T-cell (primary cell): ENCODE data around the gene UBE2D2. TPM values are rescaled to one million over a fixed set of nuclear protein-coding genes. Genes with fewer than 3 reads are reported as not detected.

Experiments used
- ATAC-seq, 4 experiments: fragments of 200-7000 bp in 3 of 4; fragments of 150-1000 bp in 1 of 4; cut with Tn5 transposase; replicated peaks in 1 of 4; 1 replicate in 3 of 4; 2 replicates in 1 of 4; pipeline ENCODE4 v1.10.0; 2021; ENCODE audit warnings: moderate library complexity in 3 of 4, mild to moderate bottlenecking in 2 of 4, moderate number of reproducible peaks in 1 of 4
- CTCF ChIA-PET, 2 donors: fragments of 300-600 bp; sonication (Branson Sonifier 250); formaldehyde crosslinking; loops; one replicate each; lab custom pipeline; 2022; ENCODE audit warnings: antibody characterized with exemption in 2 of 2; lab: Charles Lee
- POLR2A ChIA-PET, 2 donors: fragments of 300-600 bp; sonication (Branson Sonifier 250); formaldehyde crosslinking; loops; one replicate each; lab custom pipeline; 2022; ENCODE audit warnings: antibody characterized with exemption in 2 of 2; lab: Charles Lee
- DNase-seq, 35 experiments: peaks; one replicate each; pipeline versions ENCODE4 v3.0.0 to v3.0.0-alpha.2; 2013 to 2023
- H3K27ac ChIP-seq: one replicate; pipeline ENCODE4 v1.5.1; 2013; ENCODE audit warnings: low read length
- H3K27me3 ChIP-seq, 2 experiments: replicated peaks in 1 of 2; 1 replicate in 1 of 2; 2 replicates in 1 of 2; pipeline versions ENCODE4 v1.6.1 to v1.7.0; 2013; ENCODE audit warnings: low read length in 1 of 2, mixed read lengths in 1 of 2; ENCODE audit not compliant: control insufficient read depth in 2 of 2, insufficient read depth in 2 of 2; ENCODE audit errors: extremely low read depth in 1 of 2
- H3K36me3 ChIP-seq, 2 donors: 1 replicate in 1 of 2; 2 replicates in 1 of 2; pipeline versions ENCODE4 v1.6.1 to v1.7.0; 2013; ENCODE audit warnings: low read length in 1 of 2; ENCODE audit not compliant: control insufficient read depth in 2 of 2, insufficient read depth in 1 of 2; ENCODE audit errors: extremely low read depth in 1 of 2
- H3K4me1 ChIP-seq, 2 experiments: 1 replicate in 1 of 2; 2 replicates in 1 of 2; pipeline versions ENCODE4 v1.6.1 to v1.7.0; 2013; ENCODE audit warnings: low read length in 2 of 2, mixed read lengths in 1 of 2; ENCODE audit not compliant: insufficient read depth in 2 of 2, control insufficient read depth in 1 of 2; ENCODE audit errors: extremely low read depth in 1 of 2
- H3K4me3 ChIP-seq, 2 donors: 1 replicate in 1 of 2; 2 replicates in 1 of 2; pipeline versions ENCODE4 v1.5.1 to v1.7.0; 2013; ENCODE audit warnings: mild to moderate bottlenecking in 2 of 2, low read length in 1 of 2, moderate library complexity in 1 of 2; ENCODE audit not compliant: control insufficient read depth in 1 of 2; ENCODE audit errors: extremely low read depth in 1 of 2
- H3K9me3 ChIP-seq: 2 replicates; pipeline ENCODE4 v1.7.0; 2013
- H3K27ac Mint-ChIP-seq, 2 donors: one replicate each; pipeline ENCODE4 v1.8.0; 2020 to 2021; ENCODE audit warnings: mild to moderate bottlenecking in 2 of 2, mixed read lengths in 2 of 2
- H3K27me3 Mint-ChIP-seq, 2 donors: one replicate each; pipeline ENCODE4 v1.8.0; 2021 to 2022; ENCODE audit warnings: mixed read lengths in 2 of 2
- H3K36me3 Mint-ChIP-seq: one replicate; pipeline ENCODE4 v1.8.0; 2021; ENCODE audit warnings: mixed read lengths
- H3K4me1 Mint-ChIP-seq, 3 donors: one replicate each; pipeline ENCODE4 v1.8.0; 2020 to 2022; ENCODE audit warnings: mixed read lengths in 3 of 3, mild to moderate bottlenecking in 1 of 3
- H3K4me3 Mint-ChIP-seq, 3 donors: one replicate each; pipeline ENCODE4 v1.8.0; 2020 to 2022; ENCODE audit warnings: mild to moderate bottlenecking in 3 of 3, mixed read lengths in 3 of 3, moderate library complexity in 3 of 3
- H3K9me3 Mint-ChIP-seq, 3 donors: one replicate each; pipeline ENCODE4 v1.8.0; 2020 to 2022; ENCODE audit warnings: mixed read lengths in 3 of 3
- WGBS: methylation state at CpG from one replicate; pipeline ENCODE4 v1.1.5; 2013; ENCODE audit warnings: missing lambda C conversion rate; ENCODE audit not compliant: insufficient coverage; 5-methylcytosine and 5-hydroxymethylcytosine counted together
- total RNA-seq, 35 experiments: library from RNA in 6 of 35; stranded (reverse) in 6 of 35; fragments of 120-200 nt in 1 of 35; gene quantifications; one replicate each; pipeline versions ENCODE4 v1.2.1 to v1.2.4 and lab custom pipeline; 2013 to 2026

Gene UBE2D2
- total RNA-seq, 5 donors from 2014 or later (not counting 1 experiment from before 2014, with no cell fraction given) = 138 to 176 (median 152) TPM

- POLR2A ChIA-PET = no interaction called here
- H3K4me3 ChIP-seq = no peak overlapping the region
These were observed 98.6 kb downstream of the UBE2D2 start for GRCh38 chr5:139659695-139660101.

GRCh38 chr5:139660105-139660922 is 99.2 kb downstream of the UBE2D2 start:
- H3K36me3 ChIP-seq = no peaks in the 10 kb centered on the region
- POLR2A ChIA-PET = no interaction called here
- Mint-ChIP-seq H3K9me3 (no peaks in the 10 kb centered on the region), H3K4me1 (peaks cover 12 to 29% (median 14%) of the 10 kb centered on the region in 3 donors), H3K27ac (no peak overlapping the region), H3K27me3 (peaks cover 3 to 6% of the 10 kb centered on the region in 2 donors), H3K4me3 (no peak overlapping the region), H3K36me3 (no peaks in the 10 kb centered on the region)
- H3K9me3 ChIP-seq = no peaks in the 10 kb centered on the region
- peaks cover 6 to 33% of the 10 kb centered on the region in 2 experiments for H3K4me1 ChIP-seq
- WGBS = 40% methylated on average over 1 of the region's 14 CpGs
- CTCF ChIA-PET = interaction anchor here in 1 of 2 donors (0.5 kb wide), 1 partner anchor 107 kb away, joined by 8 read pairs; no protein-coding TSS in a partner anchor
- H3K4me3 ChIP-seq = no peak overlapping the region
- no peak for ATAC-seq
- H3K27me3 ChIP-seq = peaks cover 0 to 13% of the 10 kb centered on the region in 2 experiments
- no peak overlapping the region for H3K27ac ChIP-seq
- DNase-seq = no peak

More at GRCh38 chr5:139659695-139660101, 98.6 kb downstream of the UBE2D2 start:
- Mint-ChIP-seq H3K4me3 (no peak overlapping the region), H3K36me3 (no peaks in the 10 kb centered on the region), H3K27ac (no peak overlapping the region), H3K4me1 (peaks cover 12 to 29% (median 14%) of the 10 kb centered on the region in 3 donors), H3K27me3 (peaks cover 3 to 6% of the 10 kb centered on the region in 2 donors), H3K9me3 (no peaks in the 10 kb centered on the region)
- CTCF ChIA-PET = no interaction called here
- WGBS = 79% methylated on average over 9 of the region's 13 CpGs
- Histone ChIP-seq H3K27me3 (peaks cover 0 to 15% of the 10 kb centered on the region in 2 experiments), H3K36me3 (no peaks in the 10 kb centered on the region), H3K9me3 (no peaks in the 10 kb centered on the region), H3K27ac (no peak overlapping the region), H3K4me1 (peaks cover 6 to 33% of the 10 kb centered on the region in 2 experiments)
- DNase-seq = no peak
- no peak for ATAC-seq

DNA sequence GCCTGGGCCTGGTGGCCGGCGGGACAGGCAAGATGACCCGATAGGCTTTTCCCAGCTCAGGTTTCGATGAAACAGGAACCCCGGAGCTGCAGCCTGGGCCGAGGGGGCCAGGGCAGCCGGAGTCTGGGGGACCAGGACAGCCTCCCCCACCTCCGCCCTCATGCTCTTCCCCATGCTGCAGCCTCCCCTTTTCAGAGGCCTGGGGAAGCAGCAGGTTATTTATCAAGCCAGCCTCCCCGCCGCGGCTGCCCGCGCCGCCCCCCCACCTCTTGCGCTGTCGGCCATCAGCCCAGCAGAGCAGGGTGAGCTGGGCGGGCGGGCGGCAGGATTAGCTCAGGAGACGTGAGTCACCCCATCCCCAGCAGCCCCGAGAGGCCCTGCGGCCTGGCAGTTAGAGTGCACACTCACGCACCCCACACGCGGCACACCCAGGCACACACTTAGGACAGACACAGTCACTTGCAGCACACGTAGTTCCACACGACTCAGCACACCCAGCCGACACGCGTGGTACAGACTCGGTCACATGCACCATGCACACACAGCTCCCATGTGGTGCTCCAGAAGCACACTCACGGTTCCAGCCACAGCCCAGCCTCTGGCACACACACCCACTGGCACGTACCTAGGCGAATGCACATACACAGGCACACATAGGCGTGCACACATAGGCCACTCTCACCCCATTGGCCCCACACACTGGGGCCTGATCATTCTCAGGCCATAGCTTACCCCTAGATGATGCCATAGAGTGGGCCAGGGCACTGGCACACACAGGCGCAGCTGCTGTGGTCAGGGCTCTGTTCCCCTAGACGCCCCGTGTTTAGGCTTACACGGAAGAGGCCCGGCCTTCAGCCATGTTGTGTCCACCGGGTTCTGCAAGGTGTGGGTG is 100.0 kb downstream of the UBE2D2 start:
- ChIA-PET CTCF (interaction anchor here (0.5 to 0.8 kb wide), 3 partner anchors 13 to 1151 kb away, joined by 3 to 8 read pairs (median 3); no protein-coding TSS in a partner anchor), POLR2A (interaction anchor here in 1 of 2 donors (0.5 to 0.6 kb wide), 2 partner anchors 30 to 599 kb away, joined by 4 read pairs; no protein-coding TSS in a partner anchor)
- Mint-ChIP-seq H3K27me3 (peaks cover 3 to 4% of the 10 kb centered on the region in 2 donors), H3K4me1 (peaks cover 12 to 29% (median 14%) of the 10 kb centered on the region in 3 donors), H3K27ac (peak overlapping the region in 1 of 2 donors; percentile 59), H3K36me3 (no peaks in the 10 kb centered on the region), H3K9me3 (no peaks in the 10 kb centered on the region), H3K4me3 (no peak overlapping the region)
- DNase-seq (peak in 4 of 35 experiments; percentile 9 to 62 (median 32)), ATAC-seq (peak; percentile 13 to 56 (median 34))
- 87% methylated on average over 31 of the region's 41 CpGs for WGBS
- H3K27ac ChIP-seq = no peak overlapping the region
- peaks cover 6 to 34% of the 10 kb centered on the region in 2 experiments for H3K4me1 ChIP-seq
- no peaks in the 10 kb centered on the region for H3K9me3 ChIP-seq
- peaks cover 0 to 11% of the 10 kb centered on the region in 2 experiments for H3K27me3 ChIP-seq
- no peaks in the 10 kb centered on the region for H3K36me3 ChIP-seq
- H3K4me3 ChIP-seq = no peak overlapping the region

DNA sequence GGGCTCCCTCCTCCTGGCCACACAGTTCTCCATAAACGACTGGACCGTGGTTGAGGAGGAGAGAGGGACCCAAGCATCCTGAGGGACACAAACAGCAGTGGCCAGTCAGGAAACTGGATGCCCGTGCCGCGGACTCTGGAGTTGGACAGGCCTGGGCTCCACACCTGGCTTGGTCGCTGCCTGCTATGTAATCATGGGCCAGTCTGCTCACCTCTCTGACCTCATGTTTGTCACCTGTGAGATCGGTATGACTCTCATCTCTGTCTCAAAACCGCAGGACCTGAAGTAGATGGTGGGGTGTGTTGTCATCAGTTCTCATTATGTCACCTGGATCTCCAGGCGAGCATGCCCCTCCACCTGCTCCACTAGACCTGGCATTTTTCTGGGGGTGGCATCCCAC is 101.5 kb downstream of the UBE2D2 start:
- ChIA-PET CTCF (interaction anchor here in 1 of 2 donors (0.8 kb wide), 1 partner anchor 12 kb away, joined by 3 read pairs; no protein-coding TSS in a partner anchor), POLR2A (interaction anchor here in 1 of 2 donors (0.5 to 0.6 kb wide), 2 partner anchors 189 to 232 kb away, joined by 3 to 8 read pairs; no protein-coding TSS in a partner anchor)
- Mint-ChIP-seq H3K9me3 (no peaks in the 10 kb centered on the region), H3K4me1 (peaks cover 15 to 37% (median 21%) of the 10 kb centered on the region in 3 donors), H3K36me3 (no peaks in the 10 kb centered on the region), H3K4me3 (no peak overlapping the region), H3K27ac (peak overlapping the region in 1 of 2 donors; percentile 31), H3K27me3 (peaks cover 0 to 3% of the 10 kb centered on the region in 2 donors)
- Histone ChIP-seq H3K4me1 (peaks cover 6 to 43% of the 10 kb centered on the region in 2 experiments), H3K27me3 (peaks cover 0 to 5% of the 10 kb centered on the region in 2 experiments), H3K9me3 (no peaks in the 10 kb centered on the region), H3K4me3 (no peak overlapping the region), H3K27ac (no peak overlapping the region), H3K36me3 (no peaks in the 10 kb centered on the region)
- DNase-seq (no peak), ATAC-seq (no peak)
- 98% methylated on average over 6 of the region's 9 CpGs for WGBS

DNA sequence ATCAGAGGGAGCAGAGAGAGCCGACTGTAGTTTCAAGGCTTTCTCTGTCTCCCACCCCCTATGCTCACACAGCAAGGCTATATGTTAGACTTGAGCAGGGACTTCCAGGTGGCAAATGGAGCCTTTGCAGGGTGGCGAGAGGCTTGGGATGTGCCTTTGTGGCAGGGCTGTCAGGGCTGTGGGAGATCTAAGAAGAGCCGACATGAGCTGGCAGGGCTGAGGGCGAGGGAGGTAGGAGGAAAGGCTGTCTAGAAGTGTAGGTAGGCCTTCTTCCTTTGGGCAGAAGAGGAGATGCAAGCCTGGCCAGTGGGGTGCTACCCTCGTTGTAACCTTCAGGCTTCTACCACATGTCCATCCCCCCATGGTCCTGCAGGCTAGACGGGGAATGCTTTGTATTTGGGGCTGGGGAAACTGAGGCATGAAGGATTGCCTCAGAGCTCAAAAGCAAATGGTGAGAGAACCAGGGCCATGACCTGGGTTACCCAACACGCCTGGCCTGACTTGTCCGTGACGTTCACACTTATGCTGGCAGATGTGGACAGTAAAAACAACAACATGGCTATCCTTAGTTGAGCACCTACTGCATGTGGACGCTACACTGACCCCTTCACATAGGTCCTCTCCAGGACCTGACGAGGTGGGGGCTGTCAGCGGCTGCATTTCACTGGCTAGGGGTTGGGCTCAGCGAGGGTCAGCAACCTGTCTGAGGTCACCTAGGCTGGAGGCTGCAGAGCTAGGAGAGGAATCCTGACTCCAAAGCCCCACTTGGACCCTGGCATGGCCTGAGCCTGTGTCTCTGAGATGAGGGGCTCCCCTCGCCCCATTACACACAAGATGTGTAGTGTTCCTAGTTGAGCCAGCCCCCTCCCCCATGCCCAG is 102.3 kb downstream of the UBE2D2 start:
- no peaks in the 10 kb centered on the region for H3K36me3 Mint-ChIP-seq
- ChIA-PET POLR2A (interaction anchor here in 1 of 2 donors (0.6 kb wide), 2 partner anchors 35 to 232 kb away, joined by 4 to 8 read pairs; no protein-coding TSS in a partner anchor), CTCF (no interaction called here)
- Histone ChIP-seq H3K4me1 (peaks cover 4 to 42% of the 10 kb centered on the region in 2 experiments), H3K9me3 (no peaks in the 10 kb centered on the region), H3K27ac (no peak overlapping the region), H3K36me3 (no peaks in the 10 kb centered on the region), H3K27me3 (peaks cover 0 to 4% of the 10 kb centered on the region in 2 experiments), H3K4me3 (no peak overlapping the region)
- H3K4me3 Mint-ChIP-seq = no peak overlapping the region
- no peak overlapping the region for H3K27ac Mint-ChIP-seq
- 95% methylated on average over 5 of the region's 14 CpGs for WGBS
- H3K9me3 Mint-ChIP-seq = no peaks in the 10 kb centered on the region
- DNase-seq (no peak), ATAC-seq (no peak)
- H3K4me1 Mint-ChIP-seq = peaks cover 15 to 37% (median 20%) of the 10 kb centered on the region in 3 donors
- H3K27me3 Mint-ChIP-seq = peaks cover 0 to 3% of the 10 kb centered on the region in 2 donors
